ENCODE data around the gene KRT26.
"Not testable (repeated sequence)": the region's sequence is repeated elsewhere in the genome, so short reads cannot be mapped to it uniquely, and the experiment has no call there.

Gene KRT26

GRCh38 chr17:40793832-40794231 is 21.8 kb upstream of the KRT26 start:
- no peak for DNase-seq

- peak in 1 of 2 donors; percentile 16 for DNase-seq
Observed at GRCh38 chr17:40791787-40792436, 19.9 kb upstream of the KRT26 start.

GRCh38 chr17:40791111-40791510 is 19.1 kb upstream of the KRT26 start:
- no peak for DNase-seq

- no peak for DNase-seq
Observed at GRCh38 chr17:40782450-40782849, 10.4 kb upstream of the KRT26 start, which contains the start of gene KRT27. Gene KRT27 (minus strand): TSS chr17:40782550. CDS start chr17:40782493, 57 bp downstream.

GRCh38 chr17:40779181-40779909 is 7.3 kb upstream of the KRT26 start:
- no peak for DNase-seq

- no peak for DNase-seq
Observed at GRCh38 chr17:40778461-40778860, 6.5 kb upstream of the KRT26 start.

- DNase-seq, result no peak
Observed at GRCh38 chr17:40777971-40778370, 6.0 kb upstream of the KRT26 start.

- DNase-seq, result no peak
Observed at GRCh38 chr17:40777459-40777858, 5.5 kb upstream of the KRT26 start.

GRCh38 chr17:40775945-40776344 is 3.9 kb upstream of the KRT26 start:
- no peak for DNase-seq

- DNase-seq, result no peak
Observed at GRCh38 chr17:40765657-40766056, 6.3 kb downstream of the KRT26 start.

- no peak for DNase-seq
Observed at GRCh38 chr17:40763752-40764151, 8.2 kb downstream of the KRT26 start.

GRCh38 chr17:40760105-40761016 is 11.6 kb downstream of the KRT26 start:
- no peak for DNase-seq

- no peak for DNase-seq
Observed at GRCh38 chr17:40755231-40755630, 16.8 kb downstream of the KRT26 start, which contains the start of gene KRT25. Gene KRT25 (minus strand): TSS chr17:40755331. CDS start chr17:40755271, 60 bp downstream.

- no peak for DNase-seq
Observed at GRCh38 chr17:40753804-40754203, 18.2 kb downstream of the KRT26 start.

GRCh38 chr17:40751065-40751464 is 20.9 kb downstream of the KRT26 start:
- DNase-seq, result no peak

- no peak for DNase-seq
Observed at GRCh38 chr17:40750391-40750790, 21.6 kb downstream of the KRT26 start.

- not testable (repeated sequence) for DNase-seq
Observed at GRCh38 chr17:40748666-40749065, 23.3 kb downstream of the KRT26 start.

GRCh38 chr17:40738553-40738952 is 33.4 kb downstream of the KRT26 start:
- no peak for DNase-seq

- no peak for DNase-seq
Observed at GRCh38 chr17:40735016-40735415, 37.0 kb downstream of the KRT26 start.

- DNase-seq, result no peak
Observed at GRCh38 chr17:40734018-40734417, 38.0 kb downstream of the KRT26 start.

GRCh38 chr17:40730970-40731369 is 41.0 kb downstream of the KRT26 start:
- no peak for DNase-seq

- DNase-seq, result no peak
Observed at GRCh38 chr17:40727447-40728231, 44.4 kb downstream of the KRT26 start.

All from CD4-positive, alpha-beta T cell treated with Interleukin-4 for 1 hour (primary cell).